GM20431 (cell line): ENCODE data around the gene TAF4B.
"Not testable (repeated sequence)": the region's sequence is repeated elsewhere in the genome, so short reads cannot be mapped to it uniquely, and the experiment has no call there.

ENCODE experiments used
- in situ Hi-C: fragments of 300-500 bp; cut with MseI, MboI; formaldehyde crosslinking; loops from one replicate; pipeline ENCODE4 v1.15.0; 2020; ENCODE audit warnings: low sequenced_read_pairs; ENCODE audit not compliant: unreplicated experiment

TAF4B gene, protein sequence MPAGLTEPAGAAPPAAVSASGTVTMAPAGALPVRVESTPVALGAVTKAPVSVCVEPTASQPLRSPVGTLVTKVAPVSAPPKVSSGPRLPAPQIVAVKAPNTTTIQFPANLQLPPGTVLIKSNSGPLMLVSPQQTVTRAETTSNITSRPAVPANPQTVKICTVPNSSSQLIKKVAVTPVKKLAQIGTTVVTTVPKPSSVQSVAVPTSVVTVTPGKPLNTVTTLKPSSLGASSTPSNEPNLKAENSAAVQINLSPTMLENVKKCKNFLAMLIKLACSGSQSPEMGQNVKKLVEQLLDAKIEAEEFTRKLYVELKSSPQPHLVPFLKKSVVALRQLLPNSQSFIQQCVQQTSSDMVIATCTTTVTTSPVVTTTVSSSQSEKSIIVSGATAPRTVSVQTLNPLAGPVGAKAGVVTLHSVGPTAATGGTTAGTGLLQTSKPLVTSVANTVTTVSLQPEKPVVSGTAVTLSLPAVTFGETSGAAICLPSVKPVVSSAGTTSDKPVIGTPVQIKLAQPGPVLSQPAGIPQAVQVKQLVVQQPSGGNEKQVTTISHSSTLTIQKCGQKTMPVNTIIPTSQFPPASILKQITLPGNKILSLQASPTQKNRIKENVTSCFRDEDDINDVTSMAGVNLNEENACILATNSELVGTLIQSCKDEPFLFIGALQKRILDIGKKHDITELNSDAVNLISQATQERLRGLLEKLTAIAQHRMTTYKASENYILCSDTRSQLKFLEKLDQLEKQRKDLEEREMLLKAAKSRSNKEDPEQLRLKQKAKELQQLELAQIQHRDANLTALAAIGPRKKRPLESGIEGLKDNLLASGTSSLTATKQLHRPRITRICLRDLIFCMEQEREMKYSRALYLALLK

DNA sequence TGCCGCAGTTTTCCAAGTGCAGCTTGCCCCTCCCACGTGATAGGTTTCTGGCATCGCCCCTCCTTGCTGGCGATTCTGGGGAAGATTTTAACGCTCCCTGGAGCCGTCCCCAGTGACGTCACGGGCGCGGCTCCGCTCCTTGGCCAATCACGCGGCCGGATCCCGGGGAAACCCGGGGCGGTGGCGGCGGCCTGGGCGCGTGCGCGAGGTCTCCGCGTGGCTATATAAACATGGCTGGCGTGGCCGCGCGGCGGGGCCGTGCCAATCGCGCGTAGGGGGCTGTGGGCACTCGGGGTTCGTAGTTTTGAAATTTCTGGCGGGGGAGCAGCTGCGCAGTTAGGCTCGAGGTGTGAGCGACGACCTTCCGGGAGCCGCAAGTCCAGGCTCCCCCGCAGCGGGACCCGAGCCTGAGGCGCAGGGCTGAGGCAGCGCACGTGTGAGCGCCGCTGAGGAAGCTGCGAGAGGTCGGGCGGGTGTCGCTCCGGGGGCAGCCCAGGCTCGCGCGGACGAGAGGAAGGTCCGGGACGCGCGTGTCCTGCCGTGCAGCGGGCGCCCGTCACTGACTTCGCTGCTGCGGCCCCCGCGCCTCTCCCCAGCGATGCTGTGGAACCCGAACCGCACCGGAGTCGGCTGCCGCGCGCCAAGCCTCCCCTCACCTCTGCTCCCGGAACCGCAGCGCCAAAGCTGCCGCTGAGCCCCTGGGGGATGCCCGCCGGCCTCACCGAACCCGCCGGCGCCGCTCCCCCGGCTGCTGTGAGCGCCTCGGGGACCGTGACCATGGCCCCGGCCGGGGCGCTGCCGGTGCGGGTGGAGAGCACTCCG, at the start of gene TAF4B:
TSS of gene TAF4B (plus strand) at position 217 of the 822 bp plus-strand sequence. CDS start at position 706, 489 bp downstream.
- in situ Hi-C loops, result no loop called here

DNA sequence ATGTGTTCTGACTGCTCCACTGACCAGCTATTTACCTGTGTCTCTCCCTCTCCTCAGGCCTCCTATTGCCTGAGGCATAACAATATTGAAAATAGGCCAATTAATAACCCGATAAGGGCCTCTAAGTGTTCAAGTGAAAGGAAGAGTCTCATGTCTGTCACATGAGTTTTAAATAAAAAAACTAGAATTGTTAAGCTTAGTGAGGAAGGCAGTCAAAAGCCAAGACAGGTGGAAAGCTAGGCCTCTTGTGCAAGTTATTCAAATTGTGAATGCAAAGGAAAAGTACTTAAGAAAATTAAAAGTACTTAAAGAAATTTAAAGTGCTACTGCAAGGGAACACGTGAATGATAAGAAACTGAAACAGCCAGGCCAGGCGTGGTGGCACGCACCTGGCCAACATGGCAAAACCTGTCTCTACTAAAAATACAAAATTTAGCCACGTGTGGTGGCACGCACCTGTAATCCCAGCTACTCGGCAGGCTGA, 44.9 kb upstream of the TAF4B start:
- in situ Hi-C loops, result no loop called here

DNA sequence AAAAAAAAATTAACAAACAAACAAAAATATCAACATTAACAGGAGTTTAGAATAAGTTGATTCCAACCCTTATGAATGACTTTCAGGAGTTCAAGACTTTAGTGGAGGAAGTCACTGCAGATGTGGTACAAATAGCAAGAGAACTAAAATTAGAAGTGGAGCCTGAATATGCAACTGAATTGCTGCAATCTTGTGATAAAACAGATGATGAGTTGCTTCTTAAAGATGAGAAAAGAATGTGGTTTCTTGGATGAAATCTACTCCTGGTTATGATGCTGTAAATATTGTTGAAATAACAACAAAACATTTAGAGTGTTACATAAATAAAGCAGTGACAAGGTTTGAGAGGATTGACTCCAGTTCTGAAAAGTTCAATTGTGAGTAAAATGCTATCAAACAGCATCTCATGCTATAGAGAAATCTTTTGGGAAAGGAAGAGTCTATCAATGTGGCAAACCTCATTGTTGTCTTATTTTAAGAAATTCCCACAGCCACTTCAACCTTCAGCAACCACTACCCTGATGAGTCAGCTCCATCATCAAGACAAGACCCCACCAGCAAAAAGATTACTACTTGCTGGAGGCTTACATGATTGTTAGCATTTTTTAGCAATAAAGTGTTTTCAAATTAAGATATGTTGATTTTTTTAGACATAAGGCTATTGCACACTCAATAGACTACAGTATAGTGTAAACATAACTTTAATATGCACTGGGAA, 42.7 kb upstream of the TAF4B start:
- in situ Hi-C loops, result no loop called here

DNA sequence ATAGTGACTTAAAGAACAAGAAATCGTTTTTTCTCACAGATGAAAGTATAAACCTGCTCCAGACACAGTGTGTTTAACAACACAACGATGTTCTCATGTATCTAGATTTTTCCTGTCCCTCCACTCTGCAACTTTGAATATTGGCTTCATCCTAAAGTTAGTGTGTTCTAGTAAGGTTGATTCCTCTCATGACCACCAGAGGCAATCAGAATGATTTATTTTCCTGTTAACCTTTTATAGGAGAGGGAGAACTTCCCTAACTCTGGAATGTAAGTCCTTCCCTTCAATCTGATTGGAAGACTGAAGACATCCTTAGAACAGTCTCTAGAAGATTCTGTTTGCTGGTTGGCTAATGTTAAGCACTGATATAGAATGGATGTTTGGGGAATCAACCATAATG, 41.0 kb upstream of the TAF4B start:
- in situ Hi-C loops, result no loop called here

DNA sequence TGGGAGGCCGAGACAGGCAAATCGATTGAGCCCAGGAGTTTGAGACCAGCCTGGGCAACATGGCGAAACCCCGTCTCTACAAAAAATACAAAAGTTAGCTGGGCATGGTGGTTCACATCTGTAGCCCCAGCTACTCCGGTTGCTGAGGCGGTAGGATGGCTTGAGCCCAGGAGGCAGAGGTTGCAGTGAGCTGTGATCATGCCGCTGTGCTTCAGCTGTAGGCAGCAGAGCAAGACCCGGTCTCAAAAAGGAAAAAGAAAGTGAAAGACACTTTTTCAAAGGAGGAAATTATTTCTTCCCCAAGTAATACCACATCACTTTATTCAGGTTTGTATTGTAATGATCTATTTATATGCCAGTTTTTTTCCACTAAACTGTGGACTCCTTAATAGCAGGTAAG, 35.7 kb upstream of the TAF4B start:
- in situ Hi-C loops, result no loop called here

DNA sequence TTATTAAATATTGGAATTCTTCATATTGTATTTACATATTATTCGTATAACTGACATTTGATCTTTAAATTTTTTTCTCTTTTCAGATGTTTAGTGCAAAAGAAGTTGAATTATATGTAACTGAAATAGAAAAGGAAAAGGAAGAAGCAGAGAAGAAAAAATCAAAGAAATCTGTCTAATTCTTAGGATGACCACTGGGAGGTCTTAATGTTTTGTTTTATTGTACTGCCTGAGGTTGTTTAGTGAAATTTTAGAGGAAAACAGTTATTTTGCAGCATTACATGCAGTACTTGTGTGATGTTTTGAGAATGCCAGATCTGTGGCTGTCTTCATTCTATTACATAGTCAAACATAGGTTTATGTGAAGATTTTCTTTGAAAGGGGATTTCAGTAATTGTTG, 34.0 kb upstream of the TAF4B start:
- in situ Hi-C loops, result no loop called here

DNA sequence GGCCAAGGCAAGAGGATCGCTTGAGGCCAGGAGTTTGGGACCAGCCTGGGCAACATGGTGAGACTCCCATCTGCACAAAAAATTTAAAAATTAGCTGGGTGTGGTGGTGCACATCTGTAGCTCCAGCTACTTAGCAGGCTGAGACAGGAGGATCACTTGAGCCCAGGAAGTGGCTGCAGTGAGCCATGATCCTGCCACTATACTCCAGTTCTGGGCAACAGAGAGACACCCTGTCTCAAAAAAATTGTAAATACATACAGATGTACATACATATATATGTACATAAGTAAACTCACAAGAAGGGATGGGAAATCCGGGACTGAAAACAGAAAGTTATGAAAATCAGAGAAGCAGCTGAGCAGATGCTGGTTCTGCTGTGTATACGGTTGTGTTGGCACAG, 29.6 kb upstream of the TAF4B start:
- in situ Hi-C loops, result no loop called here

DNA sequence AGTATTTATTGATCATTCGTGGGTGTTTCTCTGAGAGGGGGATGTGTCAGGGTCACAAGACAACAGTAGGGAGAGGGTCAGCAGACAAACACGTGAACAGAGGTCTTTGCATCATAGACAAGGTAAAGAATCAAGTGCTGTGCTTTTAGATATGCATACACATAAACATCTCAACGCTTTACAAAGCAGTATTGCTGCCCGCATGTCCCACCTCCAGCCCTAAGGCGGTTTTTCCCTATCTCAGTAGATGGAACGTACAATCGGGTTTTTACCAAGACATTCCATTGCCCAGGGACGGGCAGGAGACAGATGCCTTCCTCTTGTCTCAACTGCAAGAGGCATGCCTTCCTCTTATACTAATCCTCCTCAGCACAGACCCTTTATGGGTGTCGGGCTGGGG, 24.2 kb upstream of the TAF4B start:
- in situ Hi-C loops, result not testable (repeated sequence)

DNA sequence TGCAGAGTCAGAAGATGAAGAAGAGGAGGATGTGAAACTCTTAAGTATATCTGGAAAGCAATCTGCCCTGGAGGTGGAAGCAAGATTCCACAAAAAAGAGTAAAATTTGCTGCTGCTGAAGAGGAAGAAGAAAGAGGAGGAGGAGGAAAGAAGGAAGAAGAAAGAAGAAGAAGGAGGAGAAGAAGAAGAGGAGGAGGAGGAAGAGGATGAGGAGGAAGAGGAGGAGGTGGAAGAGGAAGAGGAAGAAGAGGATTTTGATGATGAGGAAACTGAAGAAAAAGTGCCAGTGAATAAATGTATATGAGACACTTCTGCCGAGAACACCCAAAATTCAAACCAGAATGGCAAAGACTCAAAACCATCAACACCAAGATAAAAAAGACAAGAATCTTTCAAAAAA, 20.9 kb upstream of the TAF4B start:
- in situ Hi-C loops, result no loop called here

DNA sequence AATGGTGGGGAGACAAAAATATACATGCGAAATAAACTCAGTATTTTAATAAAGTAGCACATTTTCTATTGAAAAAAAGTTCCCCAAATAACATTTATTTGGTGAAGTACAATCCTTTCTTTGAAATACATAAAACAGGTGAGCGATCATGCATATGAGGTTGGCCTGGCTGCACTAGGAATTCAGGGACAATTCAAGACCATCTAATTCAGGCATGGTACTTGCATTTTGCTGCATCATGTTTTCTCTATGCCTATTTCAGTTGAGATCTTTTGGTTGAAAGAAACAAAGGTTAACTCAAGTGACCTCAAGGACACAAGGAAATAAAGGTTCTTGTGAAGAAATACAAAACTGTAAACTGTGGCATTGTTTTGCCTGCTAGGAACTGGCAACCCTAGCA, 19.8 kb upstream of the TAF4B start:
- in situ Hi-C loops, result no loop called here

DNA sequence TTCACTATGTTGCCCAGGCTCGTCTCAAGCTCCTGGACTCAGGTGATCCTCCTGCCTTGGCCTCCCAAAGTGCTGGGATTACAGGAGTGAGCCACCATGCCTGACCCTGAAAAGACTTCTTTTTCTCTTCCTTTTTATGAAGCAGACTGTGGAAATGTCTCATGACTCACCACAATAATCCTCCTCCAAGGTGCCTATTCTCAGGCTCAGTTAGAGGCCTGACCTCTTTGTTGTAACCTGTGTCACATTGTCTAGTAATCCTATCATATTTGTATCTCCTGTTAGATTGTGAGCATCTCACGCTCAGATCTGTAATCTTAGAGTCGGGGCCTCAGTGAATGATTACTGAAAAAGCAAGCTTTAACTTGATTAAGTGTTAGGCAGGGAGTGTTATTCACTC, 18.3 kb upstream of the TAF4B start:
- in situ Hi-C loops, result no loop called here

DNA sequence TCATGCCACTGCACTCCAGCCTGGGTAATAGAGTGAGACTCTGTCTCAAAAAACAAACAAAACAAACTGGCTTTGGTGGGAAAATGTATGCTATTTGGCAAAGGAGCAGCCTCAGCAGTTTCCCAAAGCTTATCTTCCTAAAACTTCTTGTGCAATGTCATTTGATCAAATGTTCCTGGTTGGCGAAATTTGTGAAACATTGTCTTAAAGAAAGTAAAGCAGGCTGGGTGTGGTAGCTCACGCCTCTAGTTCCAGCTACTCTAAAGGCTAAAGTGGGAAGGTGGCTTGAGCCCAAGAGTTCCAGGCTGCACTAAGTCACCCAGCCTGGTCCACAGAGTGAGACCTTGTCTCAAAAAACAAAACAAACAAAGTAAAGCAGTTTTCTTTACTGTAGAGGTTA, 17.3 kb upstream of the TAF4B start:
- in situ Hi-C loops, result no loop called here

DNA sequence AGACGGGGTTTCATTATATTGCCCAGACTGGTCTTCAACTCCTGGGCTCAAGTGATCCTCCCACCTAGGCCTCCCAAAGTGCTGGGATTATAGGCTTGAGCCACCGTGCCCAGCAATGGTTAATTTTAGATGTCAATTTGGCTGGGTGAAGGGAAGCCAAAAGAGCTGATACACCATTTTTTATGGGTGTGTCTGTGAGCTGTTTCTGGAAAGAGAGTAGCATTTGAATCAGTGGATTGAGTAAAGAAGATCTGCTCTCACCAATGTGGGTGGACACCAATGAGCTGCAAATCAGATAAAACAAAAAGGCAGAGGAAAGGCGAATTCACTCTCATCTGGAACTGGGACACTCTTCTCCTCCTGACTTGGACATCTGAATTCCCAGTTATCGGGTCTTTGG, 16.1 kb upstream of the TAF4B start:
- in situ Hi-C loops, result no loop called here

DNA sequence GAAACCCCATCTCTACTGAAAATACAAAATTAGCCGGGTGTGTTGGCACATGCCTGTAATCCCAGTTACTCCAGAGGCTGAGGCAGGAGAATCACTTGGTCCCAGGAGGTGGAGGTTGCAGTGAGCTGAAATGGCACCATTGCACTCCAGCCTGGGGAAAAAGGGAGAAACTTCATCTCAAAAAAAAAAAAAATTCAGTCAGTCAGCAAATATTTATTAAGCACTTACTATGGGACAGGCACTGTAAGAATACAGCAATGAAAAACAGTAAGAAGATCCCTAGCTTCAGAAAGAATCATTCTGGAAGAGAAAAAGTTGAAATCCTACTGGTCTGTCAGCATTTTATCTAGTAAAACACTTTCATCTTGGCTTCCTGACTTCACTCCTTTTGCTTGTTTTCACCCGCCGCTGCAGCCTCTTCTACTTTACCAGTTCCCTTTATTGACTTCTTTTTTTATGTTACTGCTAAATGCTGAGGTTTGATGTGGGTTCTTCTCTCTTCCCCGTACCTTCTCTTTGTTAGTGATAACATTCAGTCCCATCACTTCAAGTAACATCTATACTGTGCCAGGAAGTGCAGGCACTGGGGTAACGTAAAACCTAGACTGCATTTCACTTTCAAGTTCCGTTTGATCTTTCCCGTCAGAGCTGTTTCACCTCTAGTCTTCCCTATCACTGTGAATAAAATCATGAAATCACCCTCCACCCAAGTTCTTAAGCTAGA, 10.8 kb upstream of the TAF4B start:
- in situ Hi-C loops, result no loop called here

DNA sequence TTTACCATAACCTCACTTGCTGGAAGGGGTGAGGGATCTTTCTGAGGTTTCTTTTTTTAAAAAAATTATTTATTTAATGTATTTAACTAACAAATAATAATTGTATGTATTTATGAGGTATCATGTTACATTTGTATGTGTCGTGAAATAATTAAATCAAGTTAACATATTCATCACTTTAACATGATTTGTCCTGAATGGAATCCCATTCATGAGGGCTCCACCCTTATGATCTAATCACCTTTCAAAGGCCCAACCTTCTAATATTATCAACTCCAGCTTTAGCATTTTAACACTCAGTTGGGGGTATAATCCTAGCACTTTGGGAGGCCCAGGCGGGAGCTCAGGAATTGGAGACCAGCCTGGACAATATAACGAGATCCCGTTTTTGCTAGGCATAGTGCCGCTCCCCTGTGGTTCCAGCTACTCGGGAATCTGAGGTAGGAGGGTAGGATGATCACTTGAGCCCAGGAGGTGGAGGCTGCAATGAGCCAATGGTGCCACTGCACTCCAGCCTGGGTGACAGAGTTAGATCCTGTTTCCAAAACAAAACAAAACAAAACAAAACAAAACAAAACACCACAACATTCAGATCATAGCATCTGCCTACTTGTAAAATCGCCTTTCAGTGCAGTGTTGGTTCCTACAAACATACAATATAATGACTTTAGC, 1.1 kb upstream of the TAF4B start:
- in situ Hi-C loops, result no loop called here

DNA sequence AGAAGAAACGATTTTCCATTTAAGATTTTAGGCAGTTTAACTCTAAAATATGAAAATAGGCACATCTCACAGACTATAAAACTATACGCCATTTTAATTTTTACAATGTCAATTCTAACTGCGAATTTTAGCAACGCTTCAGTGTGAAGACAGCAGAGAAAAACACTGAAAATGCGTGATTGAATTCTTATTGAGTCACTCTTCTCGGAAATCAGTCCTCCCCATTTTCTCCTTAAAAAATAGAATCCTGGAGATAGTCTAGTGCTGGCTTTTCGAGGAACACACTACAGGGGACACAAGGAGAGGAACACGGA, 373 bp upstream of the TAF4B start:
- in situ Hi-C loops, result no loop called here

DNA sequence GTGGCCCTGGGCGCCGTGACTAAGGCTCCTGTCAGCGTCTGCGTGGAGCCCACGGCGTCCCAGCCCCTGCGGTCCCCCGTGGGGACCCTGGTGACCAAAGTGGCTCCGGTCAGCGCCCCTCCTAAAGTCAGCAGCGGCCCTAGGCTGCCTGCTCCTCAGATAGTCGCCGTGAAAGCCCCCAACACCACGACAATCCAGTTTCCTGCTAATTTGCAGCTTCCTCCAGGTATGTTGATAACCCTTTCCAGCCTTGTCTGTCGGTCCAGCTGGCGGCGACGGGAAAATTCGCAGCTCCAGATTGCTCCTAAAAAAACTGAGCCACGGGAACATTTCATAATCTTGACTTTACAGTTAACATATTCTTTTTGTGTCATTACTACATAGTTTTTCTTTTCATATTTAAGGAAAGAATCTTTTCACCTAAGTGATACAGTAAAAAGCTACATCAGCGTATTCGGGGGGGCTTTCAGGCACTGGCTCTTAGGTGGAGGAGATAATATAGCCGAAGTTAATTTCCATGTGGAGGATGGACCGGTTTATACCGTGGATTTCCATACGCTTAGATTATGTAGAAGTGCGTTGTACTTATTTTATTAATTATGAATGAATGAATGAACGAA, 916 bp downstream of the TAF4B start:
- in situ Hi-C loops, result no loop called here

DNA sequence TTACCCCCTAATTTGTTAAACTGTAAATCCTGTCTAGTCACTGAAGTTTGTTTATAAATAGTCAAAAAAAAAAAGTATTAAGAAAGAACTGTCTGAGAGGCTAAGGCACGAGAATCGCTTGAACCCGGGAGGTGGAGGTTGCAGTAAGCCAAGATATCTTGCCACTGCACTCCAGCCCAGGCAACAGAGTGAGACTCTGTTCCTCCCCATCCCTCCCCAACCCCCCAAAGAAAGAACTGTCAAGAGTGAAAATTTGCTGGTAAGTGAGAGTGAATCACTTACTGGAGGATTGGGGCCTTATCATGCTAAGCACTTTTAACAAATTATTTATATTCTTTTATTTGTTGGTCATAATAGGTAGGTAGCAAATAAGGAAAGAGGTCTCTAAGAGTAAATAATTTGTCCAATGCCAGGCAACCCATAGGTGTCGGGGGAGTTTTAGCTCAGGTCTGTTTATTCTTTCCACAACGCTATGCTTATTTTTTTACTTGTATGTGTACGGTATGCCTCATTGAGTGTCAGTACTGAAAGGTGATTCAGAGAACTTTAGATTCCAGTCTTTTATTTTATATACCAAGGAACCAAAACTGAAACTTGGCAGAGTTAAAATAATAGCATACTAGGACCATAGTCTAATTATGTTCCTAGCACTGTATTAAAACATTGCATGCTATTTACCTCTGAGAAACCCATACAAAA, 2.5 kb downstream of the TAF4B start:
- in situ Hi-C loops, result no loop called here
